C4-2B (cell line): ENCODE data around the gene SHISA7.

Source experiments
- CTCF ChIP-seq: fragments of 450-650 bp; conservative IDR thresholded peaks from 2 replicates; pipeline ENCODE4 v1.5.1; 2017; ENCODE audit warnings: mild to moderate bottlenecking
- ZFX ChIP-seq: fragments of 450-650 bp; IDR thresholded peaks from 2 replicates; pipeline ENCODE4 v1.6.1; 2017

GRCh38 chr19:55379174-55379573 is 63.9 kb downstream of the SHISA7 start:
- TF ChIP-seq CTCF (no peak), ZFX (no peak)
